H1 (cell line): ENCODE results near the gene ZNF845. TPM values are rescaled to one million over a fixed set of nuclear protein-coding genes. Genes with fewer than 3 reads are reported as not detected.

ENCODE experiments used
- CTCF ChIA-PET: fragments of 300-600 bp; sonication (Branson Sonifier 250); formaldehyde crosslinking; loops from one replicate; lab custom pipeline; 2021; ENCODE audit not compliant: partially characterized antibody; lab: Charles Lee
- POLR2A ChIA-PET: fragments of 300-600 bp; sonication (Branson Sonifier 250); formaldehyde crosslinking; loops from one replicate; lab custom pipeline; 2021; ENCODE audit warnings: inconsistent platforms; ENCODE audit not compliant: partially characterized antibody; lab: Charles Lee
- DNase-seq, 2 experiments: peaks; one replicate each; pipeline versions ENCODE4 v3.0.0 to v3.0.0-alpha.2; 2010 to 2022; ENCODE audit warnings: low spot score in 2 of 2, low read depth in 1 of 2, mixed read lengths in 1 of 2
- FAIRE-seq: peaks from 2 replicates; lab custom pipeline; 2011; peaks lifted over from hg19 to GRCh38; lab: Jason Lieb, UNC
- H2AFZ ChIP-seq: 2 replicates; pipeline ENCODE4 v1.8.1; 2012; ENCODE audit warnings: low read length, inconsistent platforms
- H2AK5ac ChIP-seq: 2 replicates; pipeline ENCODE4 v1.6.1; 2013; ENCODE audit warnings: low read depth, low read length
- H2BK120ac ChIP-seq: replicated peaks from 2 replicates; pipeline ENCODE3; 2013; ENCODE audit warnings: low read depth, low read length, inconsistent platforms
- H2BK12ac ChIP-seq: 2 replicates; pipeline ENCODE4 v1.6.1; 2013; ENCODE audit warnings: low read depth, low read length
- H2BK15ac ChIP-seq: 2 replicates; pipeline ENCODE4 v1.6.1; 2013; ENCODE audit warnings: low read length
- H2BK20ac ChIP-seq: 2 replicates; pipeline ENCODE4 v1.6.1; 2013; ENCODE audit warnings: low read length
- H2BK5ac ChIP-seq: 2 replicates; pipeline ENCODE4 v1.6.1; 2013; ENCODE audit warnings: low read depth, low read length
- H3K14ac ChIP-seq: 2 replicates; pipeline ENCODE4 v1.6.1; 2013; ENCODE audit warnings: inconsistent platforms; ENCODE audit not compliant: insufficient read length
- H3K18ac ChIP-seq: 2 replicates; pipeline ENCODE4 v1.6.1; 2013; ENCODE audit warnings: low read length; ENCODE audit errors: extremely low read depth
- H3K23ac ChIP-seq: 2 replicates; pipeline ENCODE4 v1.6.1; 2013; ENCODE audit warnings: inconsistent platforms; ENCODE audit not compliant: insufficient read length
- H3K23me2 ChIP-seq: 2 replicates; pipeline ENCODE4 v1.6.1; 2013; ENCODE audit warnings: low read depth, low read length
- H3K27ac ChIP-seq: 2 replicates; pipeline ENCODE4 v1.6.1; 2011; ENCODE audit warnings: low read depth, low read length, inconsistent platforms
- H3K27me3 ChIP-seq, 4 experiments: replicated peaks in 1 of 4; 1 replicate in 1 of 4; 2 replicates in 3 of 4; pipeline versions ENCODE4 v1.6.1 to v1.8.1; 2011 to 2013; ENCODE audit warnings: low read length in 3 of 4, mild to moderate bottlenecking in 3 of 4, inconsistent platforms in 2 of 4, mixed read lengths in 2 of 4, moderate library complexity in 1 of 4; ENCODE audit not compliant: control insufficient read depth in 3 of 4, insufficient read depth in 3 of 4; ENCODE audit errors: extremely low read depth in 1 of 4
- H3K36me3 ChIP-seq, 4 experiments: 2 replicates each; pipeline versions ENCODE4 v1.6.1 to v1.8.1; 2011 to 2013; ENCODE audit warnings: mild to moderate bottlenecking in 4 of 4, low read length in 3 of 4, moderate library complexity in 2 of 4, control low read depth in 1 of 4, inconsistent platforms in 1 of 4; ENCODE audit not compliant: insufficient read depth in 4 of 4, control insufficient read depth in 2 of 4
- H3K4ac ChIP-seq: replicated peaks from 2 replicates; pipeline ENCODE3; 2013; ENCODE audit warnings: low read length, low read depth, mixed read lengths, inconsistent platforms; ENCODE audit not compliant: insufficient read length
- H3K4me1 ChIP-seq, 4 experiments: replicated peaks in 1 of 4; 1 replicate in 1 of 4; 2 replicates in 3 of 4; pipeline versions ENCODE4 v1.6.1 to v1.8.1; 2011 to 2013; ENCODE audit warnings: low read length in 3 of 4, inconsistent platforms in 2 of 4, mixed read lengths in 1 of 4; ENCODE audit not compliant: insufficient read depth in 4 of 4, control insufficient read depth in 3 of 4
- H3K4me2 ChIP-seq, 2 experiments: 2 replicates each; pipeline versions ENCODE4 v1.6.1 to v1.8.1; 2011 to 2013; ENCODE audit warnings: low read depth in 2 of 2, low read length in 2 of 2, control low read depth in 1 of 2, inconsistent platforms in 1 of 2, mild to moderate bottlenecking in 1 of 2; ENCODE audit not compliant: insufficient read depth in 1 of 2
- H3K4me3 ChIP-seq, 4 experiments: fragments of 200-600, 300-600 bp in 1 of 4; sonication (generic), shearing (Covaris generic), sonication (Bioruptor Twin) in 1 of 4; 2 replicates each; pipeline versions ENCODE4 v1.5.1 to v1.8.1; 2011 to 2016; ENCODE audit warnings: low read length in 4 of 4, low read depth in 3 of 4, control low read depth in 2 of 4, inconsistent platforms in 2 of 4, mild to moderate bottlenecking in 2 of 4, mixed read lengths in 1 of 4, moderate library complexity in 1 of 4; ENCODE audit not compliant: insufficient read depth in 2 of 4; ENCODE audit errors: extremely low read depth in 1 of 4
- H3K56ac ChIP-seq: replicated peaks from 2 replicates; pipeline ENCODE3; 2013; ENCODE audit warnings: low read depth, mild to moderate bottlenecking, mixed read lengths, low read length, inconsistent platforms; ENCODE audit not compliant: insufficient read length
- H3K79me1 ChIP-seq: 2 replicates; pipeline ENCODE4 v1.6.1; 2013; ENCODE audit warnings: low read depth, low read length, control low read depth
- H3K79me2 ChIP-seq, 2 experiments: 2 replicates each; pipeline versions ENCODE4 v1.6.1 to v1.8.1; 2012 to 2013; ENCODE audit warnings: low read length in 2 of 2, mild to moderate bottlenecking in 2 of 2, inconsistent platforms in 1 of 2; ENCODE audit not compliant: insufficient read depth in 2 of 2, control insufficient read depth in 1 of 2
- H3K9ac ChIP-seq, 4 experiments: replicated peaks in 1 of 4; 1 replicate in 1 of 4; 2 replicates in 3 of 4; pipeline versions ENCODE4 v1.6.1 to v1.8.1; 2011 to 2013; ENCODE audit warnings: low read depth in 3 of 4, low read length in 3 of 4, control low read depth in 2 of 4, mild to moderate bottlenecking in 2 of 4, moderate library complexity in 2 of 4, inconsistent platforms in 1 of 4; ENCODE audit errors: extremely low read depth in 1 of 4
- H3K9me3 ChIP-seq, 2 experiments: 2 replicates each; pipeline versions ENCODE4 v1.6.1 to v1.8.1; 2012 to 2013; ENCODE audit warnings: mild to moderate bottlenecking in 2 of 2, moderate library complexity in 2 of 2, control low read depth in 1 of 2, inconsistent platforms in 1 of 2, low read depth in 1 of 2, low read length in 1 of 2, mixed read lengths in 1 of 2; ENCODE audit not compliant: insufficient read depth in 2 of 2
- H4K20me1 ChIP-seq, 2 experiments: replicated peaks in 1 of 2; 2 replicates each; pipeline versions ENCODE3 to v1.8.1; 2011 to 2013; ENCODE audit warnings: inconsistent platforms in 2 of 2, low read length in 2 of 2, mild to moderate bottlenecking in 1 of 2; ENCODE audit not compliant: insufficient read depth in 2 of 2, control insufficient read depth in 1 of 2
- H4K5ac ChIP-seq: 2 replicates; pipeline ENCODE4 v1.6.1; 2013; ENCODE audit warnings: low read length, low read depth, mixed read lengths, inconsistent platforms; ENCODE audit not compliant: insufficient read length
- H4K8ac ChIP-seq: 2 replicates; pipeline ENCODE4 v1.8.0; 2013; ENCODE audit warnings: mild to moderate bottlenecking, moderate library complexity, low read length, inconsistent platforms; ENCODE audit not compliant: insufficient read depth; ENCODE audit errors: extremely low read depth
- H4K91ac ChIP-seq: replicated peaks from 2 replicates; pipeline ENCODE3; 2013; ENCODE audit warnings: low read length, mixed read lengths, inconsistent platforms; ENCODE audit not compliant: insufficient read length
- CBX5 ChIP-seq: fragments of 300-800, 300-1000 bp; sonication (generic); IDR thresholded peaks from 2 replicates; pipeline ENCODE4 v1.7.1; 2016; ENCODE audit warnings: antibody characterized with exemption, low read length, low read depth
- CEBPB ChIP-seq: IDR thresholded peaks from 2 replicates; pipeline ENCODE4 v1.6.1; 2012; ENCODE audit warnings: low read depth, low read length
- CTBP2 ChIP-seq: IDR thresholded peaks from 2 replicates; pipeline ENCODE4 v1.7.0; 2011; ENCODE audit warnings: borderline replicate concordance, mild to moderate bottlenecking, moderate library complexity, mixed read lengths, low read length; ENCODE audit not compliant: insufficient read depth, insufficient read length
- E2F6 ChIP-seq: IDR thresholded peaks from 2 replicates; pipeline ENCODE4 v1.6.1; 2012; ENCODE audit warnings: inconsistent platforms
- GTF2F1 ChIP-seq: IDR thresholded peaks from 2 replicates; pipeline ENCODE4 v1.6.1; 2012; ENCODE audit warnings: low read depth, low read length, improper control_type of control experiment, borderline replicate concordance
- JUND ChIP-seq: IDR thresholded peaks from 2 replicates; pipeline ENCODE4 v1.6.1; 2011; ENCODE audit warnings: mild to moderate bottlenecking, improper control_type of control experiment, low read length
- KDM1A ChIP-seq: fragments of 200-600, 300-600 bp; sonication (generic); IDR thresholded peaks from 2 replicates; pipeline ENCODE4 v1.7.1; 2016; ENCODE audit warnings: mild to moderate bottlenecking, low read length, borderline replicate concordance
- POLR2A ChIP-seq, 2 experiments: IDR thresholded peaks; 1 replicate in 1 of 2; 2 replicates in 1 of 2; pipeline ENCODE4 v1.6.1; 2011; ENCODE audit warnings: low read depth in 2 of 2, low read length in 2 of 2, mild to moderate bottlenecking in 2 of 2; ENCODE audit errors: control extremely low read depth in 1 of 2
- RAD21 ChIP-seq, 2 experiments: IDR thresholded peaks in 1 of 2; conservative IDR thresholded peaks in 1 of 2; 2 replicates each; pipeline ENCODE4 v1.6.1; 2011; ENCODE audit warnings: low read depth in 2 of 2, low read length in 2 of 2, improper control_type of control experiment in 1 of 2, inconsistent platforms in 1 of 2, mild to moderate bottlenecking in 1 of 2, moderate library complexity in 1 of 2
- RXRA ChIP-seq: IDR thresholded peaks from 2 replicates; pipeline ENCODE4 v1.6.1; 2011; ENCODE audit warnings: low read depth, mild to moderate bottlenecking, low read length, moderate library complexity; ENCODE audit not compliant: insufficient read depth
- SUZ12 ChIP-seq: fragments of 200-600 bp; sonication (generic); IDR thresholded peaks from 2 replicates; pipeline ENCODE4 v1.6.1; 2012; ENCODE audit warnings: mild to moderate bottlenecking, inconsistent platforms, low read length, moderate library complexity, mixed read lengths
- ZNF274 ChIP-seq: IDR thresholded peaks from 2 replicates; pipeline ENCODE4 v1.7.0; 2012; ENCODE audit warnings: low read length, borderline replicate concordance; ENCODE audit errors: extremely low read depth
- WGBS, 2 experiments: shearing (Covaris generic) in 1 of 2; methylation state at CpG; one replicate each; pipeline versions ENCODE4 v1.1.6 to v1.1.7; 2013 to 2015; ENCODE audit warnings: low lambda C conversion rate in 2 of 2, mixed read lengths in 2 of 2, inconsistent platforms in 1 of 2, low coverage in 1 of 2, missing lambda C conversion rate in 1 of 2; ENCODE audit not compliant: insufficient replicate concordance in 2 of 2, insufficient coverage in 1 of 2, insufficient read length in 1 of 2; ENCODE audit errors: extremely low coverage in 1 of 2, missing lambda C conversion rate in 1 of 2; 5-methylcytosine and 5-hydroxymethylcytosine counted together
- polyA plus RNA-seq, 7 experiments: library from polyadenylated mRNA; depleted of rRNA in 3 of 7; stranded (reverse) in 5 of 7; unstranded in 2 of 7; fragments of >200 nt in 5 of 7; fragments of 200-250 nt in 2 of 7; gene quantifications; 1 replicate in 5 of 7; 2 replicates in 1 of 7; 4 replicates in 1 of 7; pipeline versions ENCODE4 v1.2.1 to v1.2.3, GENCODE V29; 2011 to 2013; ENCODE audit warnings: missing spikeins in 2 of 7, mixed read lengths in 2 of 7
- total RNA-seq: library from RNA; stranded (reverse); fragmentation: NEBNext Ultra II Directional; extraction: Animal tissue kit (Norgen Biotek cat#: 25700); gene quantifications from 2 replicates; pipeline ENCODE4 v1.2.1, GENCODE V29; 2021

Gene ZNF845
- total and polyA plus RNA-seq, 2 of the 8 experiments (the other 6 are each of a cell fraction or from before 2014, with no cell fraction given), result 3.6 to 22.5 TPM

- no peak overlapping the region for H2BK20ac ChIP-seq
- H4K91ac ChIP-seq, result no peak overlapping the region
- no peak for DNase-seq
- H3K36me3 ChIP-seq, result peaks cover 0 to 10% (median 0%) of the 10 kb centered on the region in 4 experiments; a peak in 2 of 8 replicates
- H3K18ac ChIP-seq, result peak overlapping the region; percentile 6; the same call in 1 of the 2 replicates
- no peak overlapping the region for H2AK5ac ChIP-seq
- no peak overlapping the region for H3K56ac ChIP-seq
- peaks cover 0 to 5% of the 10 kb centered on the region in 2 experiments for H4K20me1 ChIP-seq
- no peak overlapping the region for H2BK120ac ChIP-seq
- FAIRE-seq, result no peak
- no peaks in the 10 kb centered on the region for H3K27me3 ChIP-seq
- ChIA-PET CTCF (interaction anchor here (0.7 to 1.8 kb wide), 2 partner anchors 32 to 199 kb away, joined by 3 to 6 read pairs; no protein-coding TSS in a partner anchor), POLR2A (interaction anchor here (1.3 to 1.8 kb wide), 2 partner anchors 21 to 45 kb away, joined by 4 to 5 read pairs; no protein-coding TSS in a partner anchor)
- peaks cover 7% of the 10 kb centered on the region; the same call in 1 of the 2 replicates for H3K23me2 ChIP-seq
- H3K79me1 ChIP-seq, result no peaks in the 10 kb centered on the region; the same call in 1 of the 2 replicates
- peaks cover 0 to 3% of the 10 kb centered on the region in 2 experiments; a peak in 1 of 4 replicates for H3K79me2 ChIP-seq
- peaks cover 0 to 5% (median under 1%) of the 10 kb centered on the region in 4 experiments; a peak in 5 of 7 replicates for H3K4me1 ChIP-seq
- H2BK12ac ChIP-seq, result no peak overlapping the region
- no peak overlapping the region for H2BK15ac ChIP-seq
- H4K8ac ChIP-seq, result no peak overlapping the region
- H4K5ac ChIP-seq, result peak overlapping the region; percentile 31
- no peaks in the 10 kb centered on the region for H3K9me3 ChIP-seq
- H3K14ac ChIP-seq, result no peak overlapping the region
- H3K4me3 ChIP-seq, result peak overlapping the region; percentile 87 to 96 (median 89); a peak in 7 of 8 replicates
- H3K9ac ChIP-seq, result peak overlapping the region in 3 of 4 experiments; percentile 45 to 58 (median 53); a peak in 5 of 7 replicates
- peak overlapping the region; percentile 81 to 83 for H3K4me2 ChIP-seq
- peak overlapping the region; percentile 69 for H2BK5ac ChIP-seq
- peak overlapping the region; percentile 91 for H2AFZ ChIP-seq
- peak overlapping the region; percentile 3; the same call in 1 of the 2 replicates for H3K27ac ChIP-seq
- H3K4ac ChIP-seq, result no peak overlapping the region
- no peak overlapping the region for H3K23ac ChIP-seq
- 12% methylated on average over 18 of the region's 18 CpGs; no CpG with 5 or more reads in 1 of the 2 experiments for WGBS, 2 experiments
- TF ChIP-seq SUZ12 (no peak), GTF2F1 (no peak), CTBP2 (no peak), KDM1A (no peak), CBX5 (no peak), RXRA (no peak), JUND (peak; percentile 50; the same call in 1 of the 2 replicates), CEBPB (no peak), POLR2A (IDR thresholded peaks at IDR 0.05; ENCODE audit: control extremely low read depth in 1 of 2, low read depth in 2 of 2, low read length in 2 of 2) (peak in 1 of 2 experiments; percentile 49; a peak in 2 of 3 replicates), ZNF274 (no peak), RAD21 (IDR thresholded peaks at IDR 0.05 in 1 of 2, conservative IDR thresholded peaks at IDR 0.05 in 1 of 2; ENCODE audit: low read depth in 2 of 2, low read length in 2 of 2) (no peak), E2F6 (no peak)
Measured at GRCh38 chr19:53394522-53394973, 61.0 kb downstream of the ZNF845 start.
